Activated CD4-positive, alpha-beta T cell treated with anti-CD3 and anti-CD28 coated beads, Interleukin-2, amount 50 U/mL, for 24 hours (primary cell): ENCODE data around the gene CAMLG.
"Not testable (repeated sequence)": the region's sequence is repeated elsewhere in the genome, so short reads cannot be mapped to it uniquely, and the experiment has no call there.

ENCODE experiments used
- DNase-seq, 2 donors: peaks; one replicate each; pipeline ENCODE4 v3.0.0-alpha.2; 2020; ENCODE audit warnings: low read depth in 1 of 2, low spot score in 1 of 2

CAMLG gene

DNA sequence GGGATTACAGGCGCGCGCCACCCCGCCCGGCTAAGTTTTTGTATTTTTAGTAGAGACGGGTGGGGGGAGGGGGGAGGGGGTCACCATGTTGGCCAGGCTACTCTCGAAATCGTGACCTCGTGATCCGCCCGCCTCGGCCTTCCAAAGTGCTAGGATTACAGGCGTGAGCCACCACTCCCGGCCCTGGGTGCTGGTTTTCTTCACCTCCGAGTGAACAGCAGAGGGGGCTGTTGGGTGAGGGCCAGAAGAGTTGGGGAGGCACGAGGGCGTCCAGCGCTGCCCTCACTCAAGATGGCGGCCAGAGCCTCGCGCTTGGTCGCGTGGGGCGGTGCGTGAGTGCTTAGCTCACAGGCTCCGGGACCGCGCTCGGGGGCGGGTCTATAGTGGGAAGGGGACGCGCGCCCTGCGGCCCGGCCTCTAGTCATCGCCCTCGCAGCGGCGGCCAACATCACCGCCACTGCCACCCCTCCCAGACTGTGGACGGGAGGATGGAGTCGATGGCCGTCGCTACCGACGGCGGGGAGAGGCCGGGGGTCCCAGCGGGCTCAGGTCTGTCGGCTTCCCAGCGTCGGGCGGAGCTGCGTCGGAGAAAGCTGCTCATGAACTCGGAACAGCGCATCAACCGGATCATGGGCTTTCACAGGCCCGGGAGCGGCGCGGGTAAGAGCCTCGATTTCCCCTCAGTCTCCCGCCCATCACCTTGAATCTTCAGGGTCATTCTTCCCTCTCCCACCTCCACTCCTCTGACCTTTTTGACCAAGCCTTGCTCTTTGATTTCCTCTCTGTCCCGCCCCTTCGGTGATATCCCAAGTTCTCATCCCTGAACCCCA is at the start of gene CAMLG:
TSS of gene CAMLG (plus strand) at position 416 of the 830 bp plus-strand sequence. CDS start at position 489, 73 bp downstream.
- peak; percentile 93 to 95 for DNase-seq

GRCh38 chr5:134690144-134690543 is 48.2 kb upstream of the CAMLG start:
- DNase-seq, result not testable (repeated sequence)

- no peak for DNase-seq
These were observed 45.6 kb upstream of the CAMLG start for GRCh38 chr5:134692722-134693121.

DNA sequence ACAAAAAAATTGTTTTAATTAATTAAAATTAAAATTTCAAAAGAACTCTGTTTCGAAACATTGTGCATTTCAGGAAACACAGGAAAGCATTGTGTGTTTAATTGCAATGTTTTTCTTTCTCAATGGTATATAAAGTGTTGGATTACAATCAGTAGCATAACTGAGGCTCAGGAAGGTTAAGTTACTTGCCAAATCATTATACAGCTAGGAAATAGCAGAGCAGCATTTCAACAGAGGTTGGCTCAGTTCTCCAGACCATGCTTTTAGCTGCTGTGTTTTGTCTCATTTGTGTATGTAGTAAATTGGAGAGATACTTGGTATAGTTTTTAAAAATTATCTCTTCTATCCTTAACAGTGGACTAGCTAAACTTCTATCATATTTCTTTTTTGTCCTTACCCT is 30.0 kb upstream of the CAMLG start:
- no peak for DNase-seq

- DNase-seq, result no peak
These were observed 24.2 kb upstream of the CAMLG start for GRCh38 chr5:134714120-134714519.

- no peak for DNase-seq
These were observed 23.8 kb upstream of the CAMLG start for GRCh38 chr5:134714541-134714940.

- DNase-seq, result not testable (repeated sequence)
These were observed 22.9 kb upstream of the CAMLG start for GRCh38 chr5:134715466-134715865.

DNA sequence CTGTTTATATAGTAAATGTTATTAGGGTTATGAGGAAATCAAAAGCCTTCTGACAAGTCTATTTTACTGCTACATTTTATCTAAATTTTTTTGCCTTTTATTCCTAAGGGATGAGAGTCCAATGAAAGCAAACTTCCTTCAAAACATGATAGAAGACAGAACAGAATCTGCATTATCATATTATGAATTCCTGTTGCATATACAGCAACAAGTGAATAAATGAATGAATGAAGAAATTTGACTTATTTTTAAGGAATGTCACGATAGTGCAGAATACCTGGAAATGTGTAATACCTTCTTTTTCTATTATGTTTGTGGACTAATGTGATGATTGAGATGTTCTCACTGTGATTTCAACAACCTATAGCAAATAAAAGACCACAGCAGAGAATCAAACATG is 13.5 kb upstream of the CAMLG start:
- DNase-seq, result no peak

DNA sequence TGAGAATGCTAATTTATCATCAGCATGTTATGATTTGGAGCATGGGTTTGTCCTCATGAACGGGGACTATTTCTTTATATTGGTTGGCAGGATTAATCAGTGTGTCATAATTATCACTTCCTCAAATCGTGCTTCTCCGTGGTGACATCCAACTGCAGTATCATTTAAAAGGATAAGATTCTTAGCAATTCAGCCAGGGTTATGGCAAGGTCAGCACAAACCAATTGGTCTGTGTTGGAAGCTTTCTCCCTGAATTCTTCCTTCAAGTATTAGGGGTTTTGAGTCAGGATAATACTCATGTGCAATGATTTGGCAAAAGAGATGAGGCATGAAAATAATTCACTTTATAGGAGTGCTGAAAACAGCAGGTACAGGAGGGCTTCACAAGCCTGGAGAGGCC is 5.5 kb upstream of the CAMLG start:
- DNase-seq, result no peak

DNA sequence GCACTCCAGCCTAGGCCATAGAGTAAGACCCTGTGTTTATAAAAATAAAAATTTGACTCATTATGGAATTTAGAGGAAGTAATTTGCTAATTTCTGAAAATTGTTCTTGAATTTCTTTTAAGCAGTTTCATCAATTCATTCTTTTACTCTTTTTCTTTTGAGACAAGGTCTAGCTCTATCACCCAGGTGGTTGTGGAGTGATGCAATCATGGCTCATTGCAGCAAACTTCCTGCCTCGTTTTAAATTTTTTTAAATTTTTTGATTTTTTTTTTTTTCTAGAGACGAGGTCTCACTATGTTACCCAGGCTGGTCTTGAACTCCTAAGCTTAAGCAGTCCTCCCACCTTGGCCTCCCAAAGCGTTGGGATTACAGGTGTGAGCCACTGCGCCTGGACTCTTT is 3.1 kb upstream of the CAMLG start:
- DNase-seq, result no peak

- no peak for DNase-seq
These were observed 2.1 kb upstream of the CAMLG start for GRCh38 chr5:134736173-134736812.

DNA sequence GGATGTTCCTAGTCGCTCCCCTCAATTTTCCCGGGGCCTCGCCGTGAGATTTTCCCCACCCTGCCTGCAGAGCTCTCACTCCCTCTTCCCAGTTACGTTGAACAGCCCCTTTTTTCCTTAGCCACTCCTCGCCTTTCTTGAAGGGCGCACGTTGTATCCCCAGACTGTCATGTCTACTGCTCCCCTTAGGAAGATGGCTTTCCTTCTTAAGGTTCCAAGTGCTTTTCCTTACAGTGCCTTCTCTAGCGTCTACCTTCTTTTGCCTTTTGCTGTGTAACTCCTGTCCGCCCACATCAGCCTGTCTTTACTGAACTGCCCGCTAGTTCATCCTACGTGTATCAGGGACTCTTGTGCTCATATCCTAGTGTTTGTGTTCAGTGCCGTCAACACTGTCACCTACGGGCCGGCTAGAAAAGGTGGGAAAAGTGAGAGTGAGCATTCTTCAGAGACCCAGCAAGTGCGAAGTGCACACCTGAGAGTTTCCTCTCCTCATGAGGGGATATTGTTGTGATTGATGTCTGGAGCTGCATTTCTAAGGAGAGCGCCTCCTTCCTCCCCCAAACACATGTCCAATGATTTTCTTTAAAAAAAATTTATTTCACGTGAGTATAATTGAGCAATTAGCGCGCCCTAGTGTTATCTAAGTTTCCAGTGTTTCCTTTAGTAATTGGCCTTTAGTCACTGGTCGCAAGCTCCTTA is 764 bp downstream of the CAMLG start:
- peak; percentile 7 to 17 for DNase-seq

GRCh38 chr5:134741052-134741451 is 2.7 kb downstream of the CAMLG start:
- no peak for DNase-seq

GRCh38 chr5:134742134-134742533 is 3.8 kb downstream of the CAMLG start:
- DNase-seq, result no peak

- DNase-seq, result no peak
These were observed 11.1 kb downstream of the CAMLG start for GRCh38 chr5:134749415-134749814.

- no peak for DNase-seq
These were observed 19.8 kb downstream of the CAMLG start for GRCh38 chr5:134758176-134758503.

GRCh38 chr5:134758504-134759341 is 20.4 kb downstream of the CAMLG start, which contains the start of gene DDX46:
Gene DDX46 (plus strand): TSS chr5:134758779. CDS start chr5:134758939, 160 bp downstream.
- DNase-seq, result peak; percentile 85 to 91

DNA sequence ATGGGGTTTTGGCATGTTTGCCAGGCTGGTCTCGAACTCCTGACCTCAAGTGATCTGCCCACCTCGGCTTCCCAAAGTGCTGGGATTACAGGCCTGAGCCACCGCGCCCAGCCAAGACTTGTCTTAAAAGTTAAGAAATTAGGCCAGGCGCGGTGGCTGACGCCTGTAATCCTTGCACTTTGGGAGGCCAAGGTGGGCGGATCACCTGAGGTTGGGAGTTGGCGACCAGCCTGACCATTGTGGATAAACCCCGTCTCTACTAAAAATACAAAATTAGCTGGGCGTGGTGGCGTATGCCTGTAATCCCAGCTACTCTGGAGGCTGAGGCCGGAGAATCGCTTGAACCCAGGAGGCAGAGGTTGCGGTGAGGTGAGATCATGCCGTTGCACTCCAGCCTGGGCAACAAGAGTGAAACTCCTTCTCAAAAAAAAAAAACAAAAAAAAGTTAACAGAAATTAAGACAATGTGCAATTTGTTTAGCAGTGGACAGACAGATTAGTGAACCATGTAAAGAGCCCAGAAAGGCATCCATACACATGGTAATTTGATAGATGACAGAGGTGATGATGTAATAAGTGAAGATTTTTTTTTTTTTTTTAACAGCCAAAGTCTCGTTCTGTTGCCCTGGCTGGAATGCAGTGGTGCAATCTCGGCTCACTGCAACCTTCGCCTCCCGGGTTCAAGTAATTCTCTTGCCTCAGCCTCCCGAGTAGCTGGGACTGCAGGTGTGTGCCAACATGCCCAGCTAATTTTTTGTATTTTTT is 29.4 kb downstream of the CAMLG start:
- not testable (repeated sequence) for DNase-seq

DNA sequence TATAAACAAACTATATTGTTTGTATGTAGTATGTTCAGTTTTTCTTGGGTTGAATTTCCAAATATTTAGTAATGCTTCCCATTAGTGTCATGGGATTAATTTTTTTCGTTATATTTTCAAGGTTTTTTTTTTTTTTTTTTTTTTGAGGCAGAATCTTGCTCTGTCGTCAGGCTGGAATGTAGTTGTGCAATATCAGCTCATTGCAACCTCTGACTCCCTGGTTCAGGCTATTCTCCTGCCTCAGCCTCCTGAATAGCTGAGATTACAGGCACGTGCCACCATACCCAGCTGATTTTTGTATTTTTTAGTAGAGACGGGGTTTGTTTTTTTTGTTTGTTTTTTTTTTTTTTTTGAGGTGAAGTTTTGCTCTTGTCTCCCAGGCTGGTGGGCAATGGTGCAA is 30.9 kb downstream of the CAMLG start:
- DNase-seq, result no peak

DNA sequence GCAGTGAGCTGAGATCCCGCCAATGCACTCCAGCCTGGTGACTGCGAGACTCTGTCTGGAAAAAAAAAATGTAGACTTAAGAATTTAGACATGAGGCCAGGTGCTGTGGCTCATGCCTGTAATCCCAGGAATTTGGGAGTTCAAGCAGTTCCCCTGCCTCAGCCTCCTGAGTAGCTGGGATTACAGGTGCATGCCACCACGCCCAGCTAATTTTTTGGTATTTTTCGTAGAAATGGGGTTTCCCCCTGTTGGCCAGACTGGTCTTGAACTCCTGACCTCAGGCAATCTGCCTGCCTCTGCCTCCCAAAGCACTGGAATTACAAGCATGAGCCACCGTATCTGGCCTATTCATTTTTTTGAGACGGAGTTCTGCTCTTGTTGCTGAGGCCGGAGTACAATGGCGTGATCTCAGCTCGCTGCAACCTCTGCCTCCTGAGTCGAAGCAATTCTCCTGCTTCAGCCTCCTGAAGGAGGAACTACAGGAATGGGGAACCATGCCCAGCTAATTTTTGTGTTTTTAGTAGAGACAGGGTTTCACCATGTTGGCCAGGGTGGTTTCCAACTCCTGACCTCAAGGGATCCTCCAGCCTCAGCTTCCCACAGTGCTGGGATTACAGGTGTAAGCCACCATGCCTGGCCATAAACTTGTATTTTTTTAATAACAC is 34.2 kb downstream of the CAMLG start:
- DNase-seq, result no peak
